ENCODE results near the gene KNL1.

DNA sequence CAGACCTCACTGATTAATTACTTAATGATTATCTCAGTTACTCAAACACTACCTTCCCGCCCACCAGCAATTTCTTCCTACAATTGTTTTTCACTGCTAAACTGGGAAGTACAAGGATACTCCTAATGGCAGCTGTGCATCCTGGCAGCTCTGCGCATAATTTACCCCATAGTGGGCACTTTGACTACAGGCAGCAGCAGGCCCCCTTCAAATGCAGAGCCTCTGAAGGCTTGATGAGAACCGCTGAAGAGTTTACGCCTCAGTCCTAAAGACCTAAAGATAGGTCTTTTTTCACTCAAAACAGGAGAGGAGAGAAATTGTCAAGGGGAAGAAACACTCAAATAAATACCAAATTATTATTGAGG, 39.9 kb upstream of the KNL1 start:
- TF ChIP-seq POLR2A (IDR thresholded peaks at IDR 0.05): no peak
- no peak for TF ChIP-seq CTCF (IDR thresholded peaks at IDR 0.05)
